ACC112 (cell line): ENCODE measurements around the gene SPTB.
A peak's percentile ranks its signal among the peaks of the same experiment; 100 is the strongest.
"Not testable (repeated sequence)": the region's sequence is repeated elsewhere in the genome, so short reads cannot be mapped to it uniquely, and the experiment has no call there.

Experiments used
- H2AFZ ChIP-seq: fragments of 200-600 bp; sonication (generic); one replicate; pipeline ENCODE4 v1.6.0; 2017; ENCODE audit warnings: antibody characterized with exemption, low read length; ENCODE audit not compliant: unreplicated experiment
- H3K27ac ChIP-seq: fragments of 200-600 bp; sonication (generic); 2 replicates; pipeline ENCODE4 v1.5.1; 2014; ENCODE audit warnings: low read depth, mild to moderate bottlenecking, antibody characterized with exemption, low read length, moderate library complexity
- H3K27me3 ChIP-seq: fragments of 200-600 bp; sonication (generic); 2 replicates; pipeline ENCODE4 v1.6.1; 2014; ENCODE audit warnings: mild to moderate bottlenecking, antibody characterized with exemption, low read length, moderate library complexity, mixed read lengths; ENCODE audit not compliant: insufficient read depth
- H3K36me3 ChIP-seq: fragments of 200-600 bp; sonication (generic); 2 replicates; pipeline ENCODE4 v1.6.1; 2016; ENCODE audit warnings: mild to moderate bottlenecking, antibody characterized with exemption, low read length, moderate library complexity, mixed read lengths; ENCODE audit not compliant: insufficient read depth
- H3K4me1 ChIP-seq: fragments of 200-600 bp; sonication (generic); one replicate; pipeline ENCODE4 v1.6.1; 2016; ENCODE audit warnings: low read length, mixed read lengths; ENCODE audit not compliant: insufficient read depth, unreplicated experiment, control insufficient read depth
- H3K4me3 ChIP-seq: fragments of 200-600 bp; sonication (generic); 2 replicates; pipeline ENCODE4 v1.5.1; 2014; ENCODE audit warnings: mild to moderate bottlenecking, low read depth, low read length
- H3K79me2 ChIP-seq: fragments of 200-600 bp; sonication (generic); one replicate; pipeline ENCODE4 v1.6.0; 2016; ENCODE audit warnings: low read length; ENCODE audit not compliant: control insufficient read depth, unreplicated experiment, insufficient read depth

Gene SPTB

DNA sequence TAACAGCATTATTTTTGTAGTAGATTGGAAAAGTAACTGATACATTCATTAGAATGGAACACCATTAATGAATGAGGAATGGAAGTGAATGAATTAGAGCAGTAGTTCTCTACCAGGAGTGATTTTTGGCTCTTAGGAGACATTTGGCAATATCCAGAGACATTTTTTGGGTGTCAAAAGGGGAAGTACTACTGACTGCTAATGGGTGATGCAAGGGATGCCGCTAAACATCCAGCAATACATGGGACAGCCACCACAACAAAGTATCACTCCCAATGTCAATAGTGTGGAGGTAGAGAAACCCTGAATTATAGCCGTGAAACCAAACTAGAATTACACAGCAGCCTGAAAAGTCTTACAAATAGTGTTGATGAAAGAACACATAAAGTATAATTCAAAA lies 36.1 kb upstream of the SPTB start:
- peaks cover 4% of the 10 kb centered on the region; the same call in 1 of the 2 replicates for H3K36me3 ChIP-seq
- no peak overlapping the region for H3K27ac ChIP-seq
- peaks cover 60% of the 10 kb centered on the region for H3K79me2 ChIP-seq
- H3K4me3 ChIP-seq: peak overlapping the region; percentile 90
- H3K4me1 ChIP-seq: peaks cover 46% of the 10 kb centered on the region
- peaks cover 9% of the 10 kb centered on the region for H3K27me3 ChIP-seq
- no peak overlapping the region for H2AFZ ChIP-seq

DNA sequence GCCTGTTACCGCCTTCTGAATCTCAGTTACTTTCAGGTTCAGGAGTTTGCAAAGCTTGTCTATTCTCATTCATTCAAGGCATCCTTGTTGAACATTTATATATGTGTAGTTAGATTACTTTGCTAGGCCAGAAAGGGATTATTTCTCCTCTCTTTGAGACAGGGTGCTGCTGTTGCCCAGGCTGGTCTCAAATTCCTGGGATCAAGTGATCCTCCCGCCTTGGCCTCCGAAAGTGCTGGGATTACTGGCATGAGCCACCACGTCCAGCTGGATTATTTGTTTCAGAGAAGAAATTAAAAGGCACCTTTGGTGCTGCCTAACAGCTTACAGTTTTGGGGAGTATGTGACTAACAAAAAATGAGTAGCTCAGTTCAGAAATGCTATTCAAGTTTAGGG lies 35.3 kb upstream of the SPTB start:
- Histone ChIP-seq H2AFZ (peak overlapping the region; percentile 91), H3K27ac (peak overlapping the region; percentile 79), H3K4me1 (peaks cover 39% of the 10 kb centered on the region), H3K36me3 (peaks cover 4% of the 10 kb centered on the region; the same call in 1 of the 2 replicates), H3K79me2 (peaks cover 54% of the 10 kb centered on the region), H3K27me3 (peaks cover 9% of the 10 kb centered on the region), H3K4me3 (peak overlapping the region; percentile 90)

DNA sequence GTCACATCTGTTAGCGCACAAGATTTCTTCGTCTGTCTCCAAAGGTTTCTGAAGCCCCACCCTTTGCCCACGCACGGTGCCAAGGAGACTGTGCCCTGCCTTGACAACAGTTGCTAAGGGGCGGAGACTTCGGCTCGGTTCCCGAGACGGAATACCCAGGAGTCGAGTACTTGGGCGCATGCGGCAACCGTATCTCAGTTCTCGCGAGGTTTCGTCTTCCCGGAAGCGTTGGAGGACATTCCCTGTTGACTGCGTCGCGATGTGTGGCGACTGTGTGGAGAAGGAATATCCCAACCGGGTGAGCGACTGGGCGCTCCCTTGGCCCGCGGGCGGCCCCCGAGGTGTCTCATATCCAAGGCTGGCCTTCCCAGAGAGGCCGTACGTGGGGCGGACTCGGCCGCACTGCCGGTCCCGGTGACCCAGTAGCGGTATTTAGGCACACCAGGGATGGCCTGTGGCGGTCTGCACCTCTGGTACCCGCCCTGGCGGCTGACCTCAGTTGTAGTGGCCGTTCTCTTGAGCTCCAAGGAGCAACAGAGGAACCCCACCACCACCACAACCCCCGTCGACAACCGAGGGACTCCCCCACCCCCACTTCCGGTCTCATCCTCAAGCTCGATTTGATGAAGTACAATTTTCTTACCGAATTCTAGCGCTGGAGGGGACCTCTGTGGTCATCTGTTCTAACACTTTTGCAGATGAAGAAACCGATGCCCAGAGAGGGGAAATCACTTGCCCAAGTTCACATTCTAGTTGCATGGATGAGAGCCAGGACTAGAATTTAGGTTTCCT lies 34.7 kb upstream of the SPTB start, which contains the start of gene CHURC1:
TSS of gene CHURC1 (plus strand) at position 219 of the 792 bp plus-strand sequence. CDS start at position 260, 41 bp downstream.
- H2AFZ ChIP-seq: peak within 1 kb of the TSS; percentile 91
- peaks cover 33% of the 10 kb centered on the region for H3K4me1 ChIP-seq
- peak within 1 kb of the TSS; percentile 79 for H3K27ac ChIP-seq
- peak within 1 kb of the TSS; percentile 90 for H3K4me3 ChIP-seq
- peaks cover 4% of the 10 kb centered on the region; the same call in 1 of the 2 replicates for H3K36me3 ChIP-seq
- peaks cover 50% of the 10 kb centered on the region for H3K79me2 ChIP-seq
- H3K27me3 ChIP-seq: peaks cover 14% of the 10 kb centered on the region

DNA sequence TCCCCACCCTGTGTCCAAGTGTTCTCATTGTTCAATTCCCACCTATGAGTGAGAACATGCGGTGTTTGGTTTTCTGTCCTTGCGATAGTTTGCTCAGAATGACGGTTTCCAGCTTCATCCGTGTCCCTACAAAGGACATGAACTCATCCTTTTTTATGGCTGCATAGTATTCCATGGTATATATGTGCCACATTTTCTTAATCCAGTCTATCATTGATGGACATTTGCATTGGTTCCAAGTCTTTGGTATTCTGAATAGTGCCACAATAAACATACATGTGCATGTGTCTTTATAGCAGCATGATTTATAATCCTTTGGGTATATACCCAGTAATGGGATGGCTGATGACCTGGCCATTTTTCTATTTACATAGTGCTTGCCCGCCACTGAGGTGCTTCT lies 33.8 kb upstream of the SPTB start:
- not testable (repeated sequence) for H3K36me3 ChIP-seq, H3K27ac ChIP-seq, H2AFZ ChIP-seq
- peaks cover 23% of the 10 kb centered on the region for H3K27me3 ChIP-seq
- peaks cover 40% of the 10 kb centered on the region for H3K79me2 ChIP-seq
- peaks cover 24% of the 10 kb centered on the region for H3K4me1 ChIP-seq
- peak overlapping the region; percentile 90 for H3K4me3 ChIP-seq

DNA sequence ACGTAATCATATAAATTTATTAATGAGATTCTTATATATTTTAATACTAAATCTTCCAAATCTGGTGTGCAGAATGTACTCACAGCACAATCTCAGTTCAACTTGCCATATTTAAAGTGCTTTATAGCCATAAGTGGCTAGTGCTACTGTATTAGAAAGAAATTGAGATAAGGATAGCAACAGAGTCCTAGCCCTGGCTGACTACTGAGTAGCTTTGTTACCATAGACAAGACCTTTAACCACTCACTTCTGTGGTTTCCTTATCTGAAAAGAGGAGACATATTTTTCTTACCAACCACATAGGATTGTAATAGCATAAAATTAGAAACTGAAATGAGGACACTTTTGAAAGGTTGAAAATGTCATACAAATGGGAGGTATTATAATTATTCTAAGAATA lies 32.6 kb upstream of the SPTB start:
- peaks cover 4% of the 10 kb centered on the region; the same call in 1 of the 2 replicates for H3K36me3 ChIP-seq
- H3K27me3 ChIP-seq: peaks cover 23% of the 10 kb centered on the region
- H3K4me1 ChIP-seq: peaks cover 12% of the 10 kb centered on the region
- H3K4me3 ChIP-seq: no peak overlapping the region
- H3K79me2 ChIP-seq: peaks cover 28% of the 10 kb centered on the region
- no peak overlapping the region for H3K27ac ChIP-seq
- H2AFZ ChIP-seq: no peak overlapping the region

DNA sequence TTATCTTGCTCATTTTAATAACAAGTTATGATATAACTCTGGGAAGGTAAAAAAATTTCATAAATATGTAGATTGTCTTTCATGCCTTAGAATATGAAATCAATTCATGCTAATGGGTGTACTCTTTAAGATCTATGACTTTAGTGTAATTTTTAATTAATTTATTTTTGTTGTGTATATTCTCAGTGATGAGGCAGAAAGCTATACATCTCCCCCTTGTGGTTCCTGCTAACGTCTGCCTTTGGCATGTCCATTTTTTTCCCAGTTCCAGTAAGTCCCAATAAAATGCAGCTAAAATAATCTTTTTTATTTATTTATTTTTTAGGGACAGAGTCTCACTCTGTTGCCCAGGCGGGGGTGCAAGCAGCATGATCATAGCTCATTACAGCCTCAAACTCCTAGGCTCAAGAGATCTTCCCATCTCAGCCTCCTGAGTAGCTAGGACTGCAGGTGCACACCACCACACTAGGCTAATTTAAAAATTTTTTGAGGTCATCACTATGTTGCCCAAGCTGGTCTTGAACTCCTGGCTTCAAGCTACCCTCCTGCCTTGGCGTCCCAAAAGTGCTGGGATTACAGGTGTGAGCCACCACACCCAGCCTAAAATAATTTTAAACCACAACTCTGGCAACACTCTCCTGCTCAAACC lies 31.3 kb upstream of the SPTB start:
- Histone ChIP-seq H3K27me3 (peaks cover 23% of the 10 kb centered on the region), H3K36me3 (peaks cover 2% of the 10 kb centered on the region; the same call in 1 of the 2 replicates), H3K4me3 (no peak overlapping the region), H3K4me1 (peaks cover 9% of the 10 kb centered on the region), H3K79me2 (peaks cover 17% of the 10 kb centered on the region), H3K27ac (no peak overlapping the region), H2AFZ (no peak overlapping the region)

DNA sequence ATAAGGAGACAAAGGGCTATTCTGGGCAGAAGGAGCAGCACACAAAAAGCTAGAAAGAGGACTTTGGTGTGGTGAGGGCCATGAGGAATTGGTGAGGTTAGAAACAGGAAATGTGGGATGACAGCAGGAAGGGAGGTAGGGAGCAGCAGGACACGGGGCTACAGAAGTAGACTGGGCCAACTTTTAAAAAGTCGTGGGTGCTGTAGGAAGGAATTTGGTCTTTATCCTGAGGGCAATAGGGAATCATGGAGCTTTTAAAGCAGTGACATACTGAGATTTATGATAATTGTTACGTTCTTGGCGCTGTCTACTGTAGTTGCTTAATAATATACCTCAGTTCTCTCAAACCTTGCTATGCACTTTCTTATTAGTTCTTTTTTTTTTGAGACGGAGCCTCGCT lies 26.3 kb upstream of the SPTB start:
- peaks cover 28% of the 10 kb centered on the region for H3K27me3 ChIP-seq

DNA sequence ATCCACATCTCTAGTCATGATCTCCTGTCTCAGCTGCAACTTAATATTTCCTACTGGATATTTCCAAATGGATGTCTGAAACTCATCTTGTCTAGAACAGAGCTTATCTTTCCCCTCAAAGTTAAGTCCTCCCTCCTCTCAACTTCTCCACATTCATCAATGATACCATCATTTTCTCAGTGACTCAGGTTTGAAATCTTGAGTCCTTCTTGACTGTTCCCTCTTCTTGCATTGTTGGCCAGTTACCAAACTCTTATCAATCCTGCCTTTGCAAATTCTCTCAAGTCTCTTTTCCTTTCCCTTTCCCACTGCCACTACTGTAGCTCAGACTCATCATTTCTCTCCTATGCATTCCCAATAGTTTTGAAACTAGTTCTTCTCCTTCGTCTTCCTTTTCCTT lies 20.3 kb upstream of the SPTB start:
- H3K4me3 ChIP-seq: no peak overlapping the region
- H3K36me3 ChIP-seq: no peaks in the 10 kb centered on the region
- H3K79me2 ChIP-seq: no peaks in the 10 kb centered on the region
- no peak overlapping the region for H2AFZ ChIP-seq
- peaks cover 45% of the 10 kb centered on the region for H3K27me3 ChIP-seq
- no peak overlapping the region for H3K27ac ChIP-seq
- H3K4me1 ChIP-seq: no peaks in the 10 kb centered on the region

More for the DNA sequence above, 26.3 kb upstream of the SPTB start:
- H2AFZ ChIP-seq: no peak overlapping the region
- H3K4me1 ChIP-seq: no peaks in the 10 kb centered on the region
- no peaks in the 10 kb centered on the region for H3K79me2 ChIP-seq
- H3K4me3 ChIP-seq: no peak overlapping the region
- H3K36me3 ChIP-seq: no peaks in the 10 kb centered on the region
- no peak overlapping the region for H3K27ac ChIP-seq

DNA sequence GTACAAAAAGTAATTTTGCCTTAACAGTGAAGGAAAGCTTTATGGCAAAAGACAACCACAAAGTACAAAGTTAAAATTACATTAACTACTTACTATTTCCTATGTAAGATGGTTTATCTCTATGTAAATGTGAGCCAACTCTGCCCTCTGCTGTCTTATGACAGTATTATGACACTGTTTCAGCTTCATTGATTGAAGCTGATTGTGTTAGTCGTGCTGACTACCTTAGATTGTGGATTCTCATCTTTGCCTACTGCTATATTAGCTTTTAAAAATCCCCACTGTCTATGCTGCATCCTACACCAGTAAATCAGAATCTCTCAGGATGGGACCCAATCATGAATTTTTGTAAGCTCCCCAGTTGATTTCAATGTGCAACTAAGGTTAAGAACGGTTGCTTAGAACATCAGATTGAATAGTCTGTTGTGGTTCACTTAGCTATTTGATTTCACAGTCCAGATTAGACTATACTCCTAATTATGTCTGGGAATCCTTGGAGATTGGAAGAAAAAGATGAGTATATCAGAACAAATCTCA lies 12.2 kb upstream of the SPTB start:
- H2AFZ ChIP-seq: no peak overlapping the region
- no peaks in the 10 kb centered on the region for H3K36me3 ChIP-seq
- H3K4me1 ChIP-seq: no peaks in the 10 kb centered on the region

DNA sequence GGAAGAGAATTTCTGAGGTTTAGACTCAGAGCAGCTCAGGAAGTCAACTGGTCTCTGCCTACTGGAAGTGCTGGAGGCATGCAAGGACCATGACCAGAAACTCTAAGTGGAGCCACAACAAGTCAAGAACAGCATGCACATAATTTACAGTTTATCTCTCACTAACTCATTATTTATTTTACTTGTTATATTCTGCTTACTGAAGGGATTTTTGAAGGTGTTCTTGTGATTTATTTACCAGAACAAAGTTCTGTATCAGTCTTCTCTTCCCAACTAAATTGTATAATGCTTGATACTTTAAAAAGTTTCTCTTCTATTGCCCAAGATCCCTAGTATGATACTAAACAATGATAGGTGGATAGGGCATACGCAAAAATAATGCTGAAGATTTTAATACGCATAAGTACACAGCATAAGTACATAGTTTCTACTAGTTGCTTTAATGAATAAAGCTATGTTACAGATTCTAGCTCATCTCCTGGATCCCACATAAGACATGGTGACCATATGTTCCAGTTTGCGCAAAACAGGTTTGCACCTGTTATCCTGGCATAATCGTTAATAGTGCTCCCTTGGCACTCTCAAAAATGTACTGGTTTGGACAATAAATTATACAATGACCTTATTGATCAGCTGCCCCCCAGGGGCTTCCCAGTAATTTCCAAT lies 11.6 kb upstream of the SPTB start:
- Histone ChIP-seq H3K36me3 (no peaks in the 10 kb centered on the region), H3K4me3 (no peak overlapping the region), H3K27me3 (peaks cover 44% of the 10 kb centered on the region), H3K79me2 (no peaks in the 10 kb centered on the region), H2AFZ (no peak overlapping the region), H3K4me1 (no peaks in the 10 kb centered on the region), H3K27ac (no peak overlapping the region)

More for the DNA sequence above, 12.2 kb upstream of the SPTB start:
- no peak overlapping the region for H3K4me3 ChIP-seq
- H3K79me2 ChIP-seq: no peaks in the 10 kb centered on the region
- peaks cover 41% of the 10 kb centered on the region for H3K27me3 ChIP-seq
- H3K27ac ChIP-seq: no peak overlapping the region
